Tibial artery (tissue), 4 donors: ENCODE measurements around the gene SPDYE5.

Experiments
- DNase-seq, 2 donors: peaks; one replicate each; pipeline ENCODE4 v3.0.0-alpha.2; 2019
- H3K27ac ChIP-seq, 2 donors: fragments of 200-600 bp; sonication (generic) in 1 of 2; 1 replicate in 1 of 2; 2 replicates in 1 of 2; pipeline ENCODE4 v1.5.1; 2018 to 2019; ENCODE audit warnings: mild to moderate bottlenecking in 1 of 2
- H3K27me3 ChIP-seq, 2 donors: fragments of 200-600 bp; sonication (generic) in 1 of 2; one replicate each; pipeline versions ENCODE4 v1.5.1 to v1.6.0; 2016 to 2019
- H3K36me3 ChIP-seq, 3 donors: fragments of 200-600 bp; sonication (generic) in 2 of 3; one replicate each; pipeline ENCODE4 v1.5.1; 2016 to 2019; ENCODE audit warnings: mild to moderate bottlenecking in 2 of 3
- H3K4me1 ChIP-seq, 4 donors: fragments of 200-600 bp; sonication (generic) in 2 of 4; 1 replicate in 3 of 4; 2 replicates in 1 of 4; pipeline ENCODE4 v1.5.1; 2016 to 2019
- H3K4me3 ChIP-seq, 2 donors: fragments of 200-600 bp; sonication (generic) in 1 of 2; 1 replicate in 1 of 2; 2 replicates in 1 of 2; pipeline ENCODE4 v1.5.1; 2018 to 2019; ENCODE audit warnings: mild to moderate bottlenecking in 2 of 2
- H3K9me3 ChIP-seq, 3 donors: fragments of 200-600 bp; sonication (generic) in 1 of 3; one replicate each; pipeline ENCODE4 v1.5.1; 2016 to 2019
- intact Hi-C: fragments of 100-400 bp; cut with DNase I; formaldehyde crosslinking; loops from one replicate; pipeline ENCODE4 v1.15.0; 2023; ENCODE audit warnings: low total_unique reads
- TF ChIP-seq, protein P1 (sequence below), 2 experiments: fragments of 200-600 bp in 1 of 2; fragments of 450-650 bp in 1 of 2; IDR thresholded peaks; one replicate each; pipeline ENCODE4 v1.5.1; 2017 to 2019; ENCODE audit warnings: antibody characterized with exemption in 2 of 2, mild to moderate bottlenecking in 1 of 2, moderate library complexity in 1 of 2

SPDYE5 gene

DNA sequence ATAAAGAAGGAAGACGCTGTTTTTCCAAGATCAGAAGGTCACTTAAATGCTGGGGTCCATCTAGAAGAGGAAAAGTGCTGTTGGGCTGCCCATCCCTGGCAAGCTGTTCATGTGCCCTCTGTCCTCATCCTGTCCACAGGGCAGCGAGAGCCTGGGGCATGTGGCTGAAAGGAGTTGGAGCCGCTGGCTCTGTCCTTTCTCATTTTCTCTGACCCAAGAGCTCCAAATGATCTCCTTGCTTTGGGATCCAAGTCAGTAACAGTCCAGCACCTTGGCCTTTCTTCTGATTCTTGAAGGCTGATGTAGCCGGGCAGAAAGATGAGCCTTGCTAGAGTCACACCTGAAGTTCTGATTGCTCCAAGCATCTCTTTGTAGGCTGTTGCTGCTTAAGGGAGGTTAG is 44.4 kb downstream of the SPDYE5 start:
- Histone ChIP-seq H3K4me1 (no peaks in the 10 kb centered on the region), H3K4me3 (no peak overlapping the region), H3K27me3 (no peaks in the 10 kb centered on the region), H3K36me3 (peaks cover 61 to 74% (median 70%) of the 10 kb centered on the region in 3 donors), H3K27ac (no peak overlapping the region), H3K9me3 (no peaks in the 10 kb centered on the region)
- DNase-seq, result no peak
- TF ChIP-seq, protein P1, sequence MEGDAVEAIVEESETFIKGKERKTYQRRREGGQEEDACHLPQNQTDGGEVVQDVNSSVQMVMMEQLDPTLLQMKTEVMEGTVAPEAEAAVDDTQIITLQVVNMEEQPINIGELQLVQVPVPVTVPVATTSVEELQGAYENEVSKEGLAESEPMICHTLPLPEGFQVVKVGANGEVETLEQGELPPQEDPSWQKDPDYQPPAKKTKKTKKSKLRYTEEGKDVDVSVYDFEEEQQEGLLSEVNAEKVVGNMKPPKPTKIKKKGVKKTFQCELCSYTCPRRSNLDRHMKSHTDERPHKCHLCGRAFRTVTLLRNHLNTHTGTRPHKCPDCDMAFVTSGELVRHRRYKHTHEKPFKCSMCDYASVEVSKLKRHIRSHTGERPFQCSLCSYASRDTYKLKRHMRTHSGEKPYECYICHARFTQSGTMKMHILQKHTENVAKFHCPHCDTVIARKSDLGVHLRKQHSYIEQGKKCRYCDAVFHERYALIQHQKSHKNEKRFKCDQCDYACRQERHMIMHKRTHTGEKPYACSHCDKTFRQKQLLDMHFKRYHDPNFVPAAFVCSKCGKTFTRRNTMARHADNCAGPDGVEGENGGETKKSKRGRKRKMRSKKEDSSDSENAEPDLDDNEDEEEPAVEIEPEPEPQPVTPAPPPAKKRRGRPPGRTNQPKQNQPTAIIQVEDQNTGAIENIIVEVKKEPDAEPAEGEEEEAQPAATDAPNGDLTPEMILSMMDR (IDR thresholded peaks at IDR 0.05), result no peak
- intact Hi-C loops, result no loop called here

DNA sequence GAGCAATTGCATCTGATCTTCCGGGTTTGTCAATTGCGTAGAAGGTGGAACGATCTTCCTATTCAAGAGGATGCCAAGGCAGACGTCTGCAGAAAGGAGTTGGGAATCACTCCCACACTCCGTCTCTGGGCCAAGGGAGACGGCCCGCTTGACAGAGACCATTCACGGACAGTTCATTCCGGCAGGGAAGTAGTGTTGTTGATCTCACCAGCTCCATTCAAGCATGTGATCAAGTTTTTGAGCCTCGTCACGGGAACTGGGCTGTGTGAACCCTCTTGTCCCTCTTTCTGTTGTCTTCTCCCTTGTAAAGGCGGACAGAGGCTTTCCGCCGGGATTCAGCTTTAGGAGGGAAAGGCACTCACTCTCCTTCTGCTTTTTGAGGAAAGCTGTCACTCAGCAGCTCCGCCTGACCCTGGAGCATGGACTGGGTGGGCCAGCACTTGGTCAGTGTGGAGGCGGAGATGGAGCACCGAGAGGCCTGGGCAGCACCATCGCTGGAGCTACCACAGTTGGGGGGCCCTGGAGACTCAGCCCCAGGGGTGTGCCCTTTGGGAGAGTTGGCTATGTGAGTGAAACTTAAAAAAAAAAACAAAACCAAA is 44.9 kb downstream of the SPDYE5 start:
- no peaks in the 10 kb centered on the region for H3K27me3 ChIP-seq
- H3K9me3 ChIP-seq, result no peaks in the 10 kb centered on the region
- intact Hi-C loops, result no loop called here
- TF ChIP-seq, protein P1 (IDR thresholded peaks at IDR 0.05), result no peak
- no peak overlapping the region for H3K4me3 ChIP-seq
- DNase-seq, result peak in 1 of 2 donors; percentile 56
- peaks cover 66 to 80% (median 73%) of the 10 kb centered on the region in 3 donors for H3K36me3 ChIP-seq
- no peak overlapping the region for H3K27ac ChIP-seq
- H3K4me1 ChIP-seq, result no peaks in the 10 kb centered on the region

- peak in 1 of 2 donors; percentile 19 for DNase-seq
- Histone ChIP-seq H3K36me3 (peaks cover 68 to 87% (median 78%) of the 10 kb centered on the region in 3 donors), H3K4me3 (no peak overlapping the region), H3K9me3 (no peaks in the 10 kb centered on the region), H3K27ac (no peak overlapping the region), H3K4me1 (no peaks in the 10 kb centered on the region), H3K27me3 (no peaks in the 10 kb centered on the region)
- intact Hi-C loops, result no loop called here
- TF ChIP-seq, protein P1 (IDR thresholded peaks at IDR 0.05), result no peak
Measured at GRCh38 chr7:75537731-75538130, 45.6 kb downstream of the SPDYE5 start.

GRCh38 chr7:75546237-75547015 is 54.3 kb downstream of the SPDYE5 start:
- no peaks in the 10 kb centered on the region for H3K4me1 ChIP-seq
- H3K9me3 ChIP-seq, result no peaks in the 10 kb centered on the region
- intact Hi-C loops, result no loop called here
- TF ChIP-seq, protein P1 (IDR thresholded peaks at IDR 0.05), result no peak
- peaks cover 62 to 100% (median 81%) of the 10 kb centered on the region in 3 donors for H3K36me3 ChIP-seq
- H3K27ac ChIP-seq, result no peak overlapping the region
- no peaks in the 10 kb centered on the region for H3K27me3 ChIP-seq
- no peak overlapping the region for H3K4me3 ChIP-seq
- DNase-seq, result no peak
